Activated T-helper 9 cell treated with anti-CD3 and anti-CD28 coated beads, Interleukin-2, amount 50 U/mL, for 16 hours (primary cell): ENCODE results near the gene RNF19B.
"Not testable (repeated sequence)": the region's sequence is repeated elsewhere in the genome, so short reads cannot be mapped to it uniquely, and the experiment has no call there.

ENCODE experiments used
- DNase-seq: peaks from one replicate; pipeline ENCODE4 v3.0.0-alpha.2; 2020; ENCODE audit warnings: low read depth

RNF19B gene

DNA sequence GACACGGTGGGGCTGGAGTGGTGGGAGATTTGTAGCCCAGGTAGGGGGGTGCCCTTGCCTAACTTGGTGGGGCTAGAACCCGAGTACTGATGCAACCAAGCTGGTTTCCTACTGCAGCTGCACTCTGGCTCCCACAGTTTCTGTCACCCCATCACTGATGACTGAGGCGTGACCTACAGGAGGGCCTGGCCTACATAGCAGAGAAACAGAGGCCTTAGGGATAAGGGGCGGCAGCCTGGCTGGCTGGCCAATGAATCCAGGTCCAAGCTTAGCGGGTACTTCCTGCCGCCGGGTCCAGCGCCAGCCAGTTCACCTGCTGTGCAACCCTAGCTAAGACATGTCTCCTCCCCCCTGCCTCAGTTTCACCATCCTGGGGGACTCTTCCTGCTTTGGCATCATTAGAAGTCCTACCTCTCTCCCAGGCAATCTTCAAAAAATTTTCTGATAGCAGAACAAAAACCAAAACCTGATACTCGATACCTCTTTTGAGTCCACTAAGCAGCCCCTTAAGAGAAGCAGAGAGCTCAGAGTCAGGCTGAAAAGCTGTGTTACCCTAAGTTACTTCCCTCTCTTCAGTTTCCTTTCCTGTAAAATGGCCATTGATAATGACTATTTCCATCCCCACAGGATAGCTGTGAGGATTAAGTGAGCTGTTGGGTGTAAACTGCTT is 27.3 kb upstream of the RNF19B start:
- DNase-seq: no peak

GRCh38 chr1:32991386-32991785 is 26.8 kb upstream of the RNF19B start:
- DNase-seq: no peak

DNA sequence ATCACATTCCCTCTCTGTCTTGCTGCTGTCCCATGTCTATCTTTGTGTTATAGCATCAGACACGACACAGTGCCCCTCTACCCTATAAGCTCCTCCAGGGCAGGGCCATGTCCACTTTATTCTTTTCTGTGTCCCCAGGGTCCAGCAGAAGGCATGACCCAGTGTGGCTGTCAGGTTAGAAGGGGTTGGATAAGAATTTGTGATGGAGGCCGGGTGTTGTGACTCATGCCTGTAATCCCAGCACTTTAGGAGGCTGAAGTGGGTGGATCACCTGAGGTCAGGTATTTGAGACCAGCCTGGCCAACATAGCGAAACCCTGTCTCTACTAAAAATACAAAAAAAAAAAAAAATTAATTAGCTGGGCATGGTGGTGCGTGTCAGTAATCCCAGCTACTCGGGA is 26.3 kb upstream of the RNF19B start:
- DNase-seq: no peak

DNA sequence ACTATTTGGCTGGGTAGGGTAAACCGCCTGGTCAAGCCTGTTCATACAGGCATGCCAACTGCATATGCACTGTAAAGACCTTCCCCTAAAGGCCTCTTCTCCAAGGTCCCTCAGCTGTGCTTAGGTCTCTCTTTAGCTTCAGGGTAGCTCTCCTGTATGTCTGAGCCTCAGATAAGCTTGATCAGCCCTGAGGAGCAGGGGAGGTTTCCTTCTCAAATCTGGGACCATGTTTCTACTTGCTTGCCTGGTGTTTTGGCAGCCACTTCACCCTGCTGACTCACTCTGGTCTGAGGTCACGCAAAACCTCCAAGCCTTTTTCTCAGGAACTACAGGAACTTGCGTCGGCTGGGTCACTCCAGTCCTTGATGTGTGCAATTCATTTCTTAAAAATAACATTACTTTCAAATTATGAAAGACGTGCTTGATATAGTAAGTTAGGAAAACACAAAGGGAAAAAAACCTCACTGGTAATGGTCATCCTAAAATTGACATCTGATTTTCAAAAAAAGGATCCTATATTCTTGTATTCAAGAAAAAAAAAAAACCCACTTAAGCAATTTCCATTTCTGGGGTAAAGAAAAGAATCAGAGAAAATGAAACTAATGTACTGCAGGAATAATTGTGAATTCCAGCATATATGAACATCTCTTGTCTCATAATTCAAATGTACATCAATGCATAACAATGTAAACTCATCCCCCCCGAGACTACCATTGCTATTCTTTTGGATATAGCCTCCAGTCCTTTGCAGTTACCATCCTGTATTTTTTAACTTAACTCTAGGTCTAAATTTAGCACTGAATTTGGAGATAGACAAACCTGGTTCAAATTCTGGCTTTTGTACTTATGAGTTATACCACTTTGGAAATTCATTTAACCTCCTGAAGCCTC is 24.8 kb upstream of the RNF19B start:
- DNase-seq: no peak

- no peak for DNase-seq
These were observed 24.1 kb upstream of the RNF19B start for GRCh38 chr1:32988665-32989064.

DNA sequence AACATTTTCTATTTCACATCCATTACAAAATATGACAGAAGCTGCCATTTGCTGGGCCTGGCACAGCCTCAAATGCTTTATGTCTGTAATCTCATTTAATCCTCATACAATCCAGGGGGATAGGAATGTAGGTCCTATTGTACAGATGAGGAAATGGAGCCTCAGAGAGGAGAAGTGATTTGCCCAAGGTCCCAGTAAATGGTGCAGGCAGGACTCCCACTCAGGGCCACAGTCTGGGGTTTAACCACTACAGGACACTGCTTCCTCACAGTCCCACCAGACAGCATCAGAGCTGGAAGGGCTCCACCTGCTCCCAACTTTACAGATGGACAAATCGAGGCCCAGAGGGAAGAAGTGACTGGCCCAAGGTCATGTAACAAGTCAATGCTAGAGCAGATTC is 20.6 kb upstream of the RNF19B start:
- DNase-seq: no peak

DNA sequence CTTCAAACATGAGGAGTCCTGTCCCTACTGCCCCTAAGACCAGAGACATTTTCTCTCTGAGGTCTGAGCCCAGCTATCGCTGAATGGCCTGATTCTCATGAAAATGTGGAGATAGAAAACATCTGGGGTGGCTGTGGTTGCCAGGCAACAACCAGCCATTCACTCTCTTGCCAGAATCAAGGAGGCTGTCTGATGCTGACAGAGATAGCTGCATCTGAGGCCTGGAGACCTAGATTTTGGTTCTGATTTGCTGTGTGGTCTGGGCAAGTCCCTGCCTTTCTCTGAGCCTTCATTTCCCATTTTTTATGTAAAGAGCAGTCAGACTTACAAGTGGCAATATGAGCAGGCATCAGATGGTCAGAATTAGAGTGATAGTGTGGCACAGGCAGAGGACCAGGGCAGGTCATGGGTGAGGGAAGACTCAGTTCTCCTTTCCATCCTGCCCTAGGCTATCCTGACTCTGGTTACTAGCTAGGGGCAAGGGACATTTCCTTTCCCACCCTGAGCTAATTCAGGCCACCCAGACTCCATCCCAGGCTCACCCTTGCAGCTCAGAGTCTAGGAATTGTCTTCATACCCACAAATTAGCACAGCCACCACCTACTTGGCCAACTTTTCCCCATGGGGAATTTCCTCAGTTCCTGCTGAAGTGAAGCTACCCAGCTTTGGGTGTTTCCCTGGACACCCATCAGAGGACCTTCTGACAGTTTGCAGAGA is 20.0 kb upstream of the RNF19B start:
- DNase-seq: peak; percentile 31

DNA sequence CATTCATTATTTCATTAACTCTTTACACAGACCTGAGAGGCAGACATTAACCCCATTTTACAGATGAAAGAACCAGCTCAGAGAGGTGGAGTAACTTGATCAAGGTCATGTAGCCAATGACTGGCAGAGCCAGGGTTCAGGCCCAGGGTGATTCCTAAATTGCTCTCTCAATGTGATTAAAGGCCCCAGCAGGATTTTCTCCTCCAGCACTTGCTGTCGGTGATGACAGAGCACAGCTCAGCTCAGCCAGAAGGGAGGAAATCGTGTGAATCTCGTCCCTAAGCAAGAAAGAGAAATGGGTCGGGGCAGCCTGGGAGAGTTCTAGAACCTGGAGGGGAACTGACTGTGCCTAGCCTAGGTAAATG is 19.5 kb upstream of the RNF19B start:
- no peak for DNase-seq

- no peak for DNase-seq
These were observed 18.4 kb upstream of the RNF19B start for GRCh38 chr1:32983020-32983419.

DNA sequence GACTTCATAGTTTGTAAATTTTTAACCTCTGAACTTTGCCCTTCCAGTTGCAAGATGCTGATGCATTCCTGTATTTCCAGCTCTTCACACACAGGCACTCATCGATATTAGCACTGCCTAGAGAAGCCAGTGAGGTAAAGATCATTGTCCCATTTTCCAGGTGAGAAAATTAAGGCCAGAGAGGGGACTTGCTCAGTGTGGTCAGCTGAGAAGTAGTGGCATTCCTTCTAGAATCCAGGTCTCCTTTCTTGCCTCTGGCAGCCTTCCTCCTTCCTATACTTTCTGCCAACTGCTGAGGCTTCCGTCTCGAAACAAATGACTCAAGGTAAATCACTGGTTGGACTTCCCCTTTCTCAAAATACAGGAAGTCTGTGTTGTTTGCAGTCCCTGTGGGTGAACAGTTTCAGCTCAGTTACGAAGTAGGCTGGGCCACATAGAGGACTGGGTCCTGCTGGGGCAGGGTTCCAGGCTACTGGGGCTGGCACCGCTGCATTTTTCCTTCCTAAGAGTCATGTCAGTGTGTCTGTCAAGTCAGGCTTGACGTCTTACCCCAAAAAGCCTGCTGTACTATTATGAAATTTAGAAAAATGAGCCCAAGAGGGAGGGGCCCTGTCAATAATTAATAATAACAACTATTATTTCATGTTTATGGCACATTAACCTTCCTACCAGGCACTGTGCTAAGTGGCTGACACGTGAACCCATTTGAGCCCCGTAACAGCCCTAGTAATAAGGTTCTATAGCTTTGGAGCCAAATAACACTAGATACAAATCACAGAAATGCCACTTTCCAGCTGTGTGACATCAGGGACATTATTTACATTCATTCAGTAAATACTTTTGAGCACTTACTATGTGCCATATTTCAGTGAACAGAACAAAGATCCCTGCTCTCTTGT is 16.6 kb upstream of the RNF19B start:
- peak; percentile 46 for DNase-seq

GRCh38 chr1:32980080-32980479 is 15.5 kb upstream of the RNF19B start:
- DNase-seq: no peak

GRCh38 chr1:32978854-32979253 is 14.2 kb upstream of the RNF19B start:
- DNase-seq: no peak

- DNase-seq: no peak
These were observed 13.0 kb upstream of the RNF19B start for GRCh38 chr1:32977546-32978087.

DNA sequence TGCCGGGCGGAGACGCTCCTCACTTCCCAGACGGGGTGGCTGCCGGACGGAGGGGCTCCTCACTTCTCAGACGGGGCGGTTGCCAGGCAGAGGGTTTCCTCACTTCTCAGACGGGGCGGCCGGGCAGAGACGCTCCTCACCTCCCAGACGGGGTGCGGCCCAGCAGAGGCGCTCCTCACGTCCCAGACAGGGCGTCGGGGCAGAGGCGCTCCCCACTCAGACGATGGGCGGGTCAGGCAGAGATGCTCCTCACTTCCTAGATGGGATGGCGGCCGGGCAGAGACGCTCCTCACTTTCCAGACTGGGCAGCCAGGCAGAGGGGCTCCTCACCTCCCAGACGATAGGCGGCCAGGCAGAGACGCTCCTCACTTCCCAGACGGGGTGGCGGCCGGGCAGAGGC is 10.4 kb upstream of the RNF19B start:
- not testable (repeated sequence) for DNase-seq

- DNase-seq: not testable (repeated sequence)
These were observed 8.8 kb upstream of the RNF19B start for GRCh38 chr1:32973458-32973857.

- DNase-seq: no peak
These were observed 8.3 kb upstream of the RNF19B start for GRCh38 chr1:32972814-32973428.

DNA sequence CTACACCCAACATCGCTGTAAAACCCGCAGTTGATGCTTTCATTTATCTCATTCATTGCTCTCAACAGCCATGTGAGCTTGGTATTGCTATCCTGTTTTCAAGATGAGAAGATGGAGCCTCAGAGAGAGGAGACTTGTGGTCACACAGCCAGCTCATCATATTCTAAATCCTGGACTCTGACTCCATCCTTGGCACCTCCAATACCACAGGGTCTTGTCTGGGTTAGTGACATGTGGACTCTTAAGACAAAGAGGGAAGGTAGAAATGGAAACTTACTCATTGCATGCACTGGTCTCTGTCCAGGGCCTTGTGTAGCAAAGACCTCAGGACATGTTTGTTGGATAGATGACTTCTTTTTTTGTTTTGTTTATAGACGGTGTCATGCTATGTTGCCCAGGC is 7.0 kb upstream of the RNF19B start:
- DNase-seq: no peak

DNA sequence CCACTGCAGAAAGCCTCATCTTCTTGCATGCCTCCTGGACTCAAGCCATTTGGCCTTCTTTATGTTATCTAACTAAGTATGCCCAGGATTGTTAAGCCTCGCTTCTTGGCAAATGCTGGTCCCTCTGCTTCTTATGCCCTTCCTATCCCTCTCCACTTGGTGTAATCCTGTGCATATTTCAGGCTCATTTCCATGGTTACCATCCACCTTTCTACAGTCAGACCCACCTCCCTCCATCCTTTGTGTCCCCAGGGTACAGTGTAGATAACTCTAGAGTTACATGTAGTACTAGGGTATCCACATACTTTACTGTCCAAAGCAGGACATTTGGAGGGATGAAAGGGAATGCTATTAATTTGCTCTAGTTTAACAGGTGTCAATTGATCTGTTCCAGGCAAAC is 6.5 kb upstream of the RNF19B start:
- DNase-seq: no peak

- DNase-seq: no peak
These were observed 5.0 kb upstream of the RNF19B start for GRCh38 chr1:32969566-32969965.

- no peak for DNase-seq
These were observed 3.4 kb upstream of the RNF19B start for GRCh38 chr1:32967888-32968568.

DNA sequence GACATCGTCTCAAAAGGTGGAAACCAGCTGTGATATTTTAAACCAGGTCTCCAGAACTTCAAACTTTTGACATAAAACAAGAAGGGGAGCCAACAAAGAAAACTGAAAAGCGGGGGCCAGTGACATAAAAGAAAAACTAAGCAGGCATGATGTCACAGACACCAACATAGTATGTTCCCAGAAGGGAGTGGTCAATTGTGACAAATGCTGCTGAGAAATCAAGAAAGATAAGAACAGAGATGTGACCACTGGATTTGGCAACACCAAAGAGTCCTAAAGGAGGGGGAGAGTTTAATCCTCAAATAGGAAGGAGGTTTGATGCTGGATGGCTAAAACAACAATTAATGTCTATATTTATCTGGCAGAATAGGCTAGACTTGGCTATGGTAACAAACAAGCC is 2.3 kb upstream of the RNF19B start:
- no peak for DNase-seq
